CD4-positive, alpha-beta T cell treated with Interleukin-15 for 4 hours (primary cell): ENCODE data around the gene C6orf89.
"Not testable (repeated sequence)": the region's sequence is repeated elsewhere in the genome, so short reads cannot be mapped to it uniquely, and the experiment has no call there.

Source experiments
- DNase-seq: peaks from one replicate; pipeline ENCODE4 v3.0.0-alpha.2; 2020; ENCODE audit warnings: low spot score

C6orf89 gene

GRCh38 chr6:36949076-36949475 lies 63.3 kb downstream of the C6orf89 start:
- DNase-seq, result not testable (repeated sequence)

- no peak for DNase-seq
Observed at GRCh38 chr6:36949636-36950035, 63.9 kb downstream of the C6orf89 start.

DNA sequence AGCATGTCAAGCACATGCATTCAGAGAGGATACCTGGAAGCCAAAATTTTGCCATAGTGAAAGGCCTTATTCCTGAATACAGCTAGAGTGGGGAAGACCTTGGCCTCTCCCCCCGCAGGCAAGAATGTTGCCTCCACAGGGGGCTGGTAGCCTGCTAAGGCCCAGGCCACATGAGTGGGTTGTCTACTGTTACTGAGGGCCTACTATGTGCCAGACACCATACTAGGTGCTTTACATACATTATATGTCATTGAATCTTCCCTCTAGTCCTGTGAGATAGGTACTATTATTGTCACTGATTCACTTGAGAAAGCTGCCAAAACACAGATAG lies 68.1 kb downstream of the C6orf89 start:
- no peak for DNase-seq

- peak; percentile 27 for DNase-seq
Observed at GRCh38 chr6:36954262-36954931, 68.6 kb downstream of the C6orf89 start, which contains the start of gene PI16. PI16 (plus strand) TSS chr6:36954738; CDS start chr6:36954761, 23 bp downstream.

DNA sequence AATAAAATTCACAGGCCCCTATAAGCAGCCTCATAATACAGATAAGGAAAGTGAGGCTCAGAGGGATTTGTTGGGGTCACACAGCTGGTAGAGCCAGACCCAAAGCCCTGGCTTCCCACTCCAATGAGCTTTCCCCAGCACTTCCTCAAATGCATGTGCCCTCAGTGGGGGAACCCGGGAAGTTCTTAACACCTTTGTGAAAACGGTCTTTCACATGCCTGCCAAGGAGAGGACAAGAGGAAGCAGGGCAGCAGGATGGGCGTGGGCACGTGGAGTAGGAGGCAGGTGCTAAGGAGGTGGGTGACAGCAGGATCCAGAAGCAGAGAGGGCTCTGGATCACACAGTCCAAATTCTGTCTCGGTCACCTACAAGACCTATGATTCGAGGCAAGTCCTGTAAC lies 69.4 kb downstream of the C6orf89 start:
- no peak for DNase-seq

- DNase-seq, result no peak
Observed at GRCh38 chr6:36955671-36956445, 70.1 kb downstream of the C6orf89 start.

DNA sequence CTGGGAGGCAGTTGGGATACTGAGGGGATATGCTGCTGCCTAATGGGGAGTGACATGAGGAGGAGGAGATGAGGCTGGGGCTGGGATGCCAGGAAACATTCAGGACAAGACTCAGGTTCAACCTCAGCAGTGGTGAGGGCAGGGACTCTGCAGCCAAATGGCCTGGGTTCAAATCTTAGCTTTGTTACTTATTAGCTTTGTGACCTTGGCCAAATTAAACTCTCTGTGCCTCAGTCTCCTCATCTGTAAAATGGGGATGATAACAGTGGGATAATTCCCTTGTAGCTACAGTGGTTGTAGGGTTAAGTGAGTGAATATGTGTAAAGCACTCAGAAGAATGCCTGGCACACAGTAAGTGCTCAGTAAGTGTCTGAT lies 70.7 kb downstream of the C6orf89 start:
- no peak for DNase-seq

DNA sequence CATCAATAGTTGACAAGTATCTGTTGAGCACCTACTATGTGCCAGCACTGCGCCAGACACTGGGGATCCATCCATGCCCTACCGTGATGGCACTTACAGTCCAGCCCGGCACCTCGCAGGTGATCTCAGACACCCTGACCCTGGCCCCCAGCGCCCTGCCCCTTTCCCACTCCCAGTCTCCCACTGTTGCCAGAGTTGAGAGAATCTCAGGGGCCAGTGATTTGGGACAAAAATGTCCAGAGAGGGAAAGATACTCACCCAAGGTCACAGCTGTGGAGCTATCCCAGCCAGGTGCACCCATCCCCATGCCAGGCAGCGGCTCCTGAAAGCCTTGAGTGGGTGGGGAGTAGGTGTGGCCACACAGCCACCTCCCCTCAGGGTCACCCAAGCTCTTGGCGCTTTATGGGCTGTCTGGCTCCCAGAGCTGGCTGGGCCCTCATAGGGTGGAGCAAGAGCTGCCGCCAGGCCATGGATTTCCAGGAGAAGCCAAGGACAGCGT lies 72.1 kb downstream of the C6orf89 start:
- no peak for DNase-seq

- DNase-seq, result no peak
Observed at GRCh38 chr6:36958775-36959554, 73.2 kb downstream of the C6orf89 start.

GRCh38 chr6:36959555-36960250 lies 74.0 kb downstream of the C6orf89 start:
- DNase-seq, result no peak

DNA sequence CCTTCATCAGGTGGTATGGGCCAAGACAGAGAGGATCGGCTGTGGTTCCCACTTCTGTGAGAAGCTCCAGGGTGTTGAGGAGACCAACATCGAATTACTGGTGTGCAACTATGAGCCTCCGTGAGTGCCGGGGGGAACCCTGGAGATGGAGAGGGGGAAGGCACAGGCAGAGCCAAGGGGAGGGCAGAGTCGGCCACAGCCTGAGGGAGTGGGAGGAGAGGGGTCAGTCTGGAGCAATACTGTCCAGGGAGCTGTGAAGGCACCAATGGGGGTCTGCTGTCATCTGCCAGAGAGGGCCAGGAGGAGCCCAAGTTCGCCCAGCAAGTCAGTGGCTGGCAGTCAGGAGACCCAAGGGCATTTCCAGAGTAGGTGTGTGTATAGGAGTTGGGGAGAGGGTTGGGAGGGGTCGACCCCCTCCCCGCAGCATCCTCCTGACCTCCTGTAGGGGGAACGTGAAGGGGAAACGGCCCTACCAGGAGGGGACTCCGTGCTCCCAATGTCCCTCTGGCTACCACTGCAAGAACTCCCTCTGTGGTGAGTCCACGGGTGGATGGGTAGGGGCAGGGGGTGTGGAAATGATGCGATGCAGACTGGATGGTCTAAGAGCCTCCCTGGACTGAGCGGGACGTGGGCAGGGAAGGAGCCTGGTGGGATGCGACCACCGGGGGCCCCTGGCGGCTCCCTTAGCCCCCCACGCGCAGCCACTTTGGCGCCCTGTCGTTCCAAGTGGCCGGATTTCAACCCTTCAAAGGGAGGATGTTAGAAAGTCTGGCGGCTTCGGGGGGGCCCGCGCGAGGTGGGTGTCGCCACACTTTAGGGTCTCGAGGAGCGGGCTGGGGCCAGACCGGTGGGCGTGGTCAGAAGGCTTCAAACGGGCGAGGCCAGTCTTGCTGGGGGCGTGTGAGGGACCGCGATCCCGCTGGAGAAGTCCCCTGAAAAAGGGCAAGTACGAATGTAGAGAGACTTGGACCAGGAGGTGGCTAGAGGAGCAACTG lies 76.0 kb downstream of the C6orf89 start:
- DNase-seq, result no peak

- DNase-seq, result peak; percentile 93
Observed at GRCh38 chr6:36962874-36963273, 77.1 kb downstream of the C6orf89 start.

- DNase-seq, result peak; percentile 54
Observed at GRCh38 chr6:36963451-36964290, 77.9 kb downstream of the C6orf89 start.

DNA sequence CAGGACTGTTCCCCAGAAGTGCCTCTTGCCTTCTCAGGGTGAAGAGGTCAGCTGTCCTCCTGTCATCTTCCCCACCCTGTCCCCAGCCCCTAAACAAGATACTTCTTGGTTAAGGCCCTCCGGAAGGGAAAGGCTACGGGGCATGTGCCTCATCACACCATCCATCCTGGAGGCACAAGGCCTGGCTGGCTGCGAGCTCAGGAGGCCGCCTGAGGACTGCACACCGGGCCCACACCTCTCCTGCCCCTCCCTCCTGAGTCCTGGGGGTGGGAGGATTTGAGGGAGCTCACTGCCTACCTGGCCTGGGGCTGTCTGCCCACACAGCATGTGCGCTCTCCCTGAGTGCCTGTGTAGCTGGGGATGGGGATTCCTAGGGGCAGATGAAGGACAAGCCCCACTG lies 78.6 kb downstream of the C6orf89 start:
- DNase-seq, result no peak

- no peak for DNase-seq
Observed at GRCh38 chr6:36964908-36965307, 79.2 kb downstream of the C6orf89 start.

DNA sequence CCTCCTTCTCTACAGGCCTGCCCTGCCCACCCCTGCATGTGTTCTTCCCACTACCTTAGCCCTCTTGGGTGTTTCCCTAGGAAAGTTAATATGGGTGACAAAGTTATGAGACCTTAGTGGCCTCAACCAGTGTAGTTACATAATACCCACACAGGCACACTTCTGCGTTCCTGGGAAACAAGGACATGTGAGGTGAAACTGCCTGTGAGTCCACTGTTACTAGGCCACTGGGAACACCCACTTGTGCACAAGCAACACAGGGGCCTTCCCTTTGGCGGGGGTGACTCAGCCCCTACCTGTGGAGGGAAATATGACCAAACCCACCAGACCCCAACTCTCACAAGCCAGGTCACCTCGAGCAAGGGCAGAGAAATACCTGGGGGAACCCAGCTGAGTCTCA lies 81.5 kb downstream of the C6orf89 start:
- DNase-seq, result no peak

GRCh38 chr6:36967757-36968156 lies 82.0 kb downstream of the C6orf89 start:
- no peak for DNase-seq

GRCh38 chr6:36968266-36968977 lies 82.7 kb downstream of the C6orf89 start:
- no peak for DNase-seq

DNA sequence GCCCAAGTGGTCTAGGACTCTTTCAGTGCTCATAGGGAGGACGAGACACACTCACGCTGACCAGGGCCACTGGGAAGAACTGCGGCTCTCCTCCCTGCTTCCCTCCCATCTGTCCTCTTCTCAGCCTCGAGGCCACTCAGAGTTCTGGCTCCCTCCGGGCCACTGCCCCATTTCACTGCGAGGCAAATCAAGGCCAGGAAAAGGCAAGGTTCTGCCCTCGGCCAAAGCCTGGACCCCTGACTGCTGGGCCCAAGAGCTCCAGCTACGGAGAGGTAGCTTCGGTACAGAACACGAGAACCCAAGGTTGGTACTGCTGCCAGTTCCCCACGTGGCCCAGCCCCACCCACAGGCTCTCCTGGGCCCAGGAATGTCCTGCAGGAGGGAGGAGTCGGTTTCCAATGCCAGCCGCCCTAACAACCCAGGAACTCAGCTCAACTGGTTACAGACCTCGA lies 83.5 kb downstream of the C6orf89 start:
- no peak for DNase-seq
